ENCODE measurements around the gene MRPL47.
"Not testable (repeated sequence)": the region's sequence is repeated elsewhere in the genome, so short reads cannot be mapped to it uniquely, and the experiment has no call there.

MRPL47 gene

GRCh38 chr3:179604321-179605078 lies at the start of gene MRPL47, which contains the start of gene NDUFB5:
MRPL47 (minus strand) TSS chr3:179604638; CDS start chr3:179604624, 14 bp downstream.
NDUFB5 (plus strand) TSS chr3:179604794; CDS start chr3:179604816, 22 bp downstream.
- no peaks in the 10 kb centered on the region for H3K27me3 Mint-ChIP-seq
- ATAC-seq (replicated peaks) (peak; percentile 92 to 94), DNase-seq (peak; percentile 90)
- peaks cover 20 to 21% of the 10 kb centered on the region in 2 donors for H3K36me3 Mint-ChIP-seq
- no peaks in the 10 kb centered on the region for H3K9me3 Mint-ChIP-seq
- peak within 1 kb of the TSS; percentile 98 to 100 for H3K4me3 Mint-ChIP-seq
- H3K27ac Mint-ChIP-seq, result peak within 1 kb of the TSS; percentile 100
- H3K4me1 Mint-ChIP-seq, result peaks cover 28 to 46% of the 10 kb centered on the region in 2 donors

GRCh38 chr3:179653096-179653797 lies 48.8 kb upstream of the MRPL47 start:
- DNase-seq, result peak; percentile 51
- H3K27me3 Mint-ChIP-seq, result no peaks in the 10 kb centered on the region

GRCh38 chr3:179652447-179653095 lies 48.1 kb upstream of the MRPL47 start, which contains the start of gene USP13:
USP13 (plus strand) TSS chr3:179653040; CDS start chr3:179653226, 186 bp downstream.
- Mint-ChIP-seq H3K9me3 (peaks cover 0 to 2% of the 10 kb centered on the region in 2 donors), H3K27me3 (no peaks in the 10 kb centered on the region), H3K36me3 (peaks cover 8 to 10% of the 10 kb centered on the region in 2 donors), H3K4me3 (peak within 1 kb of the TSS; percentile 89 to 96), H3K4me1 (peaks cover 22 to 33% of the 10 kb centered on the region in 2 donors), H3K27ac (peak within 1 kb of the TSS; percentile 98)
- ATAC-seq (replicated peaks) (peak; percentile 65 to 73), DNase-seq (peak; percentile 60)

More at GRCh38 chr3:179653096-179653797, 48.8 kb upstream of the MRPL47 start:
- H3K4me3 Mint-ChIP-seq, result peak overlapping the region; percentile 89 to 96
- peaks cover 23 to 35% of the 10 kb centered on the region in 2 donors for H3K4me1 Mint-ChIP-seq
- peaks cover 8 to 10% of the 10 kb centered on the region in 2 donors for H3K36me3 Mint-ChIP-seq
- peaks cover 0 to 2% of the 10 kb centered on the region in 2 donors for H3K9me3 Mint-ChIP-seq
- peak overlapping the region; percentile 98 for H3K27ac Mint-ChIP-seq
- ATAC-seq (replicated peaks), result peak; percentile 72 to 75

GRCh38 chr3:179651687-179652446 lies 47.4 kb upstream of the MRPL47 start:
- no peak for ATAC-seq (replicated peaks)
- peaks cover 8 to 10% of the 10 kb centered on the region in 2 donors for H3K36me3 Mint-ChIP-seq
- DNase-seq, result no peak
- H3K4me3 Mint-ChIP-seq, result peak overlapping the region; percentile 75 to 89
- no peaks in the 10 kb centered on the region for H3K27me3 Mint-ChIP-seq
- H3K4me1 Mint-ChIP-seq, result peaks cover 22 to 33% of the 10 kb centered on the region in 2 donors
- peak overlapping the region; percentile 77 for H3K27ac Mint-ChIP-seq
- peaks cover 0 to 2% of the 10 kb centered on the region in 2 donors for H3K9me3 Mint-ChIP-seq

- Mint-ChIP-seq H3K27me3 (no peaks in the 10 kb centered on the region), H3K4me3 (no peak overlapping the region), H3K36me3 (no peaks in the 10 kb centered on the region), H3K9me3 (peaks cover 0 to 2% of the 10 kb centered on the region in 2 donors), H3K4me1 (peaks cover 0 to 8% of the 10 kb centered on the region in 2 donors), H3K27ac (no peak overlapping the region)
- DNase-seq, result no peak
- no peak for ATAC-seq (replicated peaks)
Measured at GRCh38 chr3:179646177-179646576, 41.7 kb upstream of the MRPL47 start.

- H3K4me1 Mint-ChIP-seq; H3K27me3 Mint-ChIP-seq; ATAC-seq (replicated peaks); H3K9me3 Mint-ChIP-seq; H3K4me3 Mint-ChIP-seq; DNase-seq; H3K27ac Mint-ChIP-seq; H3K36me3 Mint-ChIP-seq: not testable (repeated sequence)
Measured at GRCh38 chr3:179643837-179644236, 39.4 kb upstream of the MRPL47 start.

- H3K36me3 Mint-ChIP-seq, result peaks cover 3% of the 10 kb centered on the region in 2 donors
- no peaks in the 10 kb centered on the region for H3K9me3 Mint-ChIP-seq
- DNase-seq, result no peak
- no peak for ATAC-seq (replicated peaks)
- peaks cover 0 to 8% of the 10 kb centered on the region in 2 donors for H3K4me1 Mint-ChIP-seq
- no peak overlapping the region for H3K4me3 Mint-ChIP-seq
- H3K27me3 Mint-ChIP-seq, result no peaks in the 10 kb centered on the region
- H3K27ac Mint-ChIP-seq, result no peak overlapping the region
Measured at GRCh38 chr3:179642871-179643270, 38.4 kb upstream of the MRPL47 start.

- ATAC-seq (replicated peaks) (no peak), DNase-seq (no peak)
- no peaks in the 10 kb centered on the region for H3K9me3 Mint-ChIP-seq
- H3K4me3 Mint-ChIP-seq, result no peak overlapping the region
- H3K36me3 Mint-ChIP-seq, result peaks cover 3% of the 10 kb centered on the region in 2 donors
- H3K4me1 Mint-ChIP-seq, result peaks cover 0 to 8% of the 10 kb centered on the region in 2 donors
- H3K27ac Mint-ChIP-seq, result no peak overlapping the region
- no peaks in the 10 kb centered on the region for H3K27me3 Mint-ChIP-seq
Measured at GRCh38 chr3:179640469-179640868, 36.0 kb upstream of the MRPL47 start.

- peak; percentile 96 to 97 for ATAC-seq (replicated peaks)
- H3K27me3 Mint-ChIP-seq, result no peaks in the 10 kb centered on the region
- no peak overlapping the region for H3K4me3 Mint-ChIP-seq
- H3K36me3 Mint-ChIP-seq, result peaks cover 3 to 7% of the 10 kb centered on the region in 2 donors
- no peak overlapping the region for H3K27ac Mint-ChIP-seq
- DNase-seq, result no peak
- no peaks in the 10 kb centered on the region for H3K9me3 Mint-ChIP-seq
- H3K4me1 Mint-ChIP-seq, result no peaks in the 10 kb centered on the region
Measured at GRCh38 chr3:179630753-179631451, 26.5 kb upstream of the MRPL47 start.

GRCh38 chr3:179624451-179624850 lies 20.0 kb upstream of the MRPL47 start:
- H3K36me3 Mint-ChIP-seq, result peaks cover 33 to 52% of the 10 kb centered on the region in 2 donors
- no peak overlapping the region for H3K4me3 Mint-ChIP-seq
- no peak for DNase-seq
- no peaks in the 10 kb centered on the region for H3K4me1 Mint-ChIP-seq
- ATAC-seq (replicated peaks), result no peak
- no peaks in the 10 kb centered on the region for H3K27me3 Mint-ChIP-seq
- no peak overlapping the region for H3K27ac Mint-ChIP-seq
- no peaks in the 10 kb centered on the region for H3K9me3 Mint-ChIP-seq

GRCh38 chr3:179622023-179622422 lies 17.6 kb upstream of the MRPL47 start:
- no peaks in the 10 kb centered on the region for H3K4me1 Mint-ChIP-seq
- DNase-seq (no peak), ATAC-seq (replicated peaks) (no peak)
- H3K27ac Mint-ChIP-seq, result no peak overlapping the region
- peaks cover 39 to 56% of the 10 kb centered on the region in 2 donors for H3K36me3 Mint-ChIP-seq
- H3K27me3 Mint-ChIP-seq, result no peaks in the 10 kb centered on the region
- no peak overlapping the region for H3K4me3 Mint-ChIP-seq
- H3K9me3 Mint-ChIP-seq, result no peaks in the 10 kb centered on the region

GRCh38 chr3:179615458-179616173 lies 11.2 kb upstream of the MRPL47 start:
- Mint-ChIP-seq H3K27ac (no peak overlapping the region), H3K27me3 (no peaks in the 10 kb centered on the region), H3K36me3 (peaks cover 23 to 38% of the 10 kb centered on the region in 2 donors), H3K9me3 (no peaks in the 10 kb centered on the region), H3K4me3 (no peak overlapping the region), H3K4me1 (peaks cover 12 to 19% of the 10 kb centered on the region in 2 donors)
- DNase-seq (no peak), ATAC-seq (replicated peaks) (no peak)

Measured in stimulated activated naive B cell treated with anti-CD40 and anti-IgM and Interleukin-4, amounts not matched to agents 10 μg/mL and 1 μg/mL and 100 μg/mL, for 72 hours (primary cell).